Upper lobe of left lung (tissue), 6 donors: ENCODE data around the gene KRTAP10-4. TPM values are rescaled to one million over a fixed set of nuclear protein-coding genes. Genes with fewer than 3 reads are reported as not detected.

Experiments used
- ATAC-seq, 2 donors: fragments of 200-7000 bp; cut with Tn5 transposase; one replicate each; pipeline ENCODE4 v1.9.1; 2022; ENCODE audit warnings: mild to moderate bottlenecking in 2 of 2, moderate library complexity in 2 of 2; ENCODE audit not compliant: low FRiP score in 2 of 2
- DNase-seq, 2 donors: peaks; one replicate each; pipeline ENCODE4 v3.0.0-alpha.2; 2019 to 2020
- H3K27ac ChIP-seq, 4 donors: fragments of 200-600 bp; sonication (generic); one replicate each; pipeline ENCODE4 v1.5.1; 2016 to 2019
- H3K27me3 ChIP-seq, 4 donors: fragments of 200-600 bp; sonication (generic); one replicate each; pipeline ENCODE4 v1.5.1; 2017 to 2019
- H3K36me3 ChIP-seq, 4 donors: fragments of 200-600 bp; sonication (generic); one replicate each; pipeline ENCODE4 v1.5.1; 2016 to 2019
- H3K4me1 ChIP-seq, 4 donors: fragments of 200-600 bp; sonication (generic); one replicate each; pipeline ENCODE4 v1.5.1; 2018 to 2019
- H3K4me3 ChIP-seq, 4 donors: fragments of 200-600 bp; sonication (generic); one replicate each; pipeline ENCODE4 v1.5.1; 2017 to 2019; ENCODE audit warnings: mild to moderate bottlenecking in 2 of 4, moderate library complexity in 1 of 4
- H3K9me3 ChIP-seq, 4 donors: fragments of 200-600 bp; sonication (generic); one replicate each; pipeline ENCODE4 v1.5.1; 2018 to 2019
- CTCF ChIP-seq, 6 experiments: fragments of 450-650 bp in 4 of 6; fragments of 200-600 bp in 2 of 6; sonication (generic) in 2 of 6; IDR thresholded peaks; one replicate each; pipeline ENCODE4 v1.5.1; 2016 to 2019; ENCODE audit warnings: antibody characterized with exemption in 6 of 6
- EP300 ChIP-seq, 4 donors: sonication (generic); formaldehyde crosslinking; IDR thresholded peaks; one replicate each; pipeline ENCODE4 v1.5.1; 2017; ENCODE audit warnings: antibody characterized with exemption in 4 of 4, control low read depth in 2 of 4
- POLR2A ChIP-seq, 4 donors: fragments of 450-650 bp; IDR thresholded peaks; one replicate each; pipeline ENCODE4 v1.5.1; 2016 to 2017; ENCODE audit warnings: antibody characterized with exemption in 4 of 4, mild to moderate bottlenecking in 2 of 4
- POLR2AphosphoS5 ChIP-seq, 2 donors: sonication (generic); formaldehyde crosslinking; IDR thresholded peaks; one replicate each; pipeline ENCODE4 v1.5.1; 2017; ENCODE audit warnings: antibody characterized with exemption in 2 of 2
- WGBS, 2 donors: methylation state at CpG; one replicate each; pipeline ENCODE4 v1.1.5; 2017 to 2018; 5-methylcytosine and 5-hydroxymethylcytosine counted together
- total RNA-seq, 6 donors: library from RNA; depleted of rRNA in 4 of 6; stranded (reverse); fragments of >200 nt in 4 of 6; gene quantifications; one replicate each; pipeline versions ENCODE4 v1.1.0 to v1.2.1, GENCODE V29; 2016 to 2021
- donor health status: DM: no; HTN: no; CAD: no; lungs with moderate emphysema.
- donor health status: DM: no; HTN: yes; CAD: no; lungs with severe emphysema.

Gene KRTAP10-4
- total RNA-seq, 6 donors from 2014 or later: not detected

GRCh38 chr21:44530221-44530902, 43.2 kb upstream of the KRTAP10-4 start:
- Histone ChIP-seq H3K4me1 (no peaks in the 10 kb centered on the region), H3K9me3 (no peaks in the 10 kb centered on the region), H3K27me3 (no peaks in the 10 kb centered on the region), H3K27ac (no peak overlapping the region), H3K4me3 (no peak overlapping the region), H3K36me3 (no peaks in the 10 kb centered on the region)
- no peak for ATAC-seq
- WGBS, 2 donors: 93 to 97% methylated on average over 7 of the region's 7 CpGs
- no peak for TF ChIP-seq POLR2AphosphoS5 (IDR thresholded peaks at IDR 0.05)
- no peak for TF ChIP-seq EP300 (IDR thresholded peaks at IDR 0.05)
- TF ChIP-seq POLR2A (IDR thresholded peaks at IDR 0.05): no peak
- TF ChIP-seq CTCF (IDR thresholded peaks at IDR 0.05): no peak
- no peak for DNase-seq

- Histone ChIP-seq H3K9me3 (no peaks in the 10 kb centered on the region), H3K4me3 (no peak overlapping the region), H3K27ac (no peak overlapping the region), H3K4me1 (no peaks in the 10 kb centered on the region), H3K36me3 (no peaks in the 10 kb centered on the region), H3K27me3 (no peaks in the 10 kb centered on the region)
- no peak for TF ChIP-seq POLR2A (IDR thresholded peaks at IDR 0.05)
- no peak for TF ChIP-seq EP300 (IDR thresholded peaks at IDR 0.05)
- TF ChIP-seq POLR2AphosphoS5 (IDR thresholded peaks at IDR 0.05): no peak
- no peak for TF ChIP-seq CTCF (IDR thresholded peaks at IDR 0.05)
- ATAC-seq (no peak), DNase-seq (peak in 1 of 2 donors; percentile 15)
- 86 to 92% methylated on average over 11 to 23 of the region's 23 CpGs for WGBS, 2 donors
Measured at GRCh38 chr21:44530903-44531605, 42.5 kb upstream of the KRTAP10-4 start.

- no peaks in the 10 kb centered on the region for H3K4me1 ChIP-seq
- peak; percentile 12 to 58 for DNase-seq
- TF ChIP-seq EP300 (IDR thresholded peaks at IDR 0.05) (no peak), CTCF (IDR thresholded peaks at IDR 0.05) (no peak), POLR2AphosphoS5 (IDR thresholded peaks at IDR 0.05) (no peak), POLR2A (IDR thresholded peaks at IDR 0.05) (no peak)
Measured at GRCh38 chr21:44531606-44532564, 41.6 kb upstream of the KRTAP10-4 start.

GRCh38 chr21:44532712-44533111, 40.8 kb upstream of the KRTAP10-4 start:
- Histone ChIP-seq H3K9me3 (no peaks in the 10 kb centered on the region), H3K27ac (no peak overlapping the region), H3K27me3 (no peaks in the 10 kb centered on the region), H3K4me3 (no peak overlapping the region), H3K4me1 (no peaks in the 10 kb centered on the region), H3K36me3 (no peaks in the 10 kb centered on the region)
- DNase-seq (no peak), ATAC-seq (no peak)
- TF ChIP-seq CTCF (IDR thresholded peaks at IDR 0.05) (no peak), EP300 (IDR thresholded peaks at IDR 0.05) (no peak), POLR2AphosphoS5 (IDR thresholded peaks at IDR 0.05) (no peak), POLR2A (IDR thresholded peaks at IDR 0.05) (no peak)
- WGBS, 2 donors: 82 to 87% methylated on average over 14 to 16 of the region's 16 CpGs

More at GRCh38 chr21:44531606-44532564, 41.6 kb upstream of the KRTAP10-4 start:
- H3K27me3 ChIP-seq: no peaks in the 10 kb centered on the region
- ATAC-seq: no peak
- no peak overlapping the region for H3K27ac ChIP-seq
- H3K9me3 ChIP-seq: no peaks in the 10 kb centered on the region
- WGBS, 2 donors: 79 to 81% methylated on average over 21 to 30 of the region's 30 CpGs
- H3K36me3 ChIP-seq: no peaks in the 10 kb centered on the region
- H3K4me3 ChIP-seq: no peak overlapping the region
